Measurements from ENCODE around the gene ACOX2. TPM values are rescaled to one million over a fixed set of nuclear protein-coding genes. Genes with fewer than 3 reads are reported as not detected.
A peak's percentile ranks its signal among the peaks of the same experiment; 100 is the strongest.

Gene ACOX2
- total RNA-seq, 1 donor from 2014 or later, result 1.7 TPM

- H3K4me3 ChIP-seq (ENCODE audit: low read depth, low read length), result no peak overlapping the region
- DNase-seq (ENCODE audit: low read depth), result peak; percentile 74
- TF ChIP-seq CTCF (conservative IDR thresholded peaks at IDR 0.05; ENCODE audit: low read depth, low read length), result peak; percentile 68
Measured at GRCh38 chr3:58560771-58561311, 23.9 kb upstream of the ACOX2 start.

- DNase-seq (ENCODE audit: low read depth), result no peak
- no peak overlapping the region for H3K4me3 ChIP-seq (ENCODE audit: low read depth, low read length)
- no peak for TF ChIP-seq CTCF (conservative IDR thresholded peaks at IDR 0.05; ENCODE audit: low read depth, low read length)
Measured at GRCh38 chr3:58559586-58559985, 22.6 kb upstream of the ACOX2 start.

GRCh38 chr3:58557491-58557890 lies 20.5 kb upstream of the ACOX2 start:
- TF ChIP-seq CTCF (conservative IDR thresholded peaks at IDR 0.05; ENCODE audit: low read depth, low read length), result no peak

GRCh38 chr3:58556761-58557221 lies 19.8 kb upstream of the ACOX2 start:
- no peak for TF ChIP-seq CTCF (conservative IDR thresholded peaks at IDR 0.05; ENCODE audit: low read depth, low read length)
- no peak for DNase-seq (ENCODE audit: low read depth)
- no peak overlapping the region for H3K4me3 ChIP-seq (ENCODE audit: low read depth, low read length)

More at GRCh38 chr3:58557491-58557890, 20.5 kb upstream of the ACOX2 start:
- DNase-seq (ENCODE audit: low read depth), result no peak
- H3K4me3 ChIP-seq (ENCODE audit: low read depth, low read length), result no peak overlapping the region

- no peak for DNase-seq (ENCODE audit: low read depth)
- H3K4me3 ChIP-seq (ENCODE audit: low read depth, low read length), result no peak overlapping the region
- no peak for TF ChIP-seq CTCF (conservative IDR thresholded peaks at IDR 0.05; ENCODE audit: low read depth, low read length)
Measured at GRCh38 chr3:58556001-58556400, 19.0 kb upstream of the ACOX2 start.

- DNase-seq (ENCODE audit: low read depth), result no peak
- no peak overlapping the region for H3K4me3 ChIP-seq (ENCODE audit: low read depth, low read length)
- TF ChIP-seq CTCF (conservative IDR thresholded peaks at IDR 0.05; ENCODE audit: low read depth, low read length), result no peak
Measured at GRCh38 chr3:58555203-58555602, 18.2 kb upstream of the ACOX2 start.

GRCh38 chr3:58553003-58553402 lies 16.0 kb upstream of the ACOX2 start:
- DNase-seq (ENCODE audit: low read depth), result no peak
- TF ChIP-seq CTCF (conservative IDR thresholded peaks at IDR 0.05; ENCODE audit: low read depth, low read length), result no peak
- no peak overlapping the region for H3K4me3 ChIP-seq (ENCODE audit: low read depth, low read length)
